K562 (cell line): ENCODE data around the gene NCOA1. TPM values are rescaled to one million over a fixed set of nuclear protein-coding genes. Genes with fewer than 3 reads are reported as not detected.
A peak's percentile ranks its signal among the peaks of the same experiment; 100 is the strongest.

Experiments
- BRF2 ChIP-seq: IDR thresholded peaks from 3 replicates; pipeline ENCODE4 v1.6.1; 2011; ENCODE audit warnings: borderline replicate concordance, mild to moderate bottlenecking; ENCODE audit not compliant: insufficient read length, insufficient read depth
- CBX1 ChIP-seq: sonication (generic); IDR thresholded peaks from 2 replicates; pipeline ENCODE4 v1.6.1; 2016; ENCODE audit warnings: antibody characterized with exemption, low read depth, mild to moderate bottlenecking
- CBX5 ChIP-seq: IDR thresholded peaks from 2 replicates; pipeline ENCODE4 v1.6.1; 2014; ENCODE audit warnings: low read depth, borderline replicate concordance
- CXXC5 ChIP-seq: fragments of 250-450 bp; sonication (Bioruptor Pico); IDR thresholded peaks from 2 replicates; pipeline ENCODE4 v1.8.0; 2022; ENCODE audit warnings: inconsistent platforms, mild to moderate bottlenecking, moderate library complexity
- EP300 ChIP-seq: IDR thresholded peaks from 2 replicates; pipeline ENCODE4 v1.6.1; 2012; ENCODE audit warnings: low read length, improper control_type of control experiment
- HCFC1 ChIP-seq: IDR thresholded peaks from 2 replicates; pipeline ENCODE4 v1.6.1; 2012; ENCODE audit warnings: low read depth, low read length, improper control_type of control experiment
- JUND ChIP-seq, 2 experiments: IDR thresholded peaks; 2 replicates in 1 of 2; 3 replicates in 1 of 2; pipeline ENCODE4 v1.6.1; 2011; ENCODE audit warnings: borderline replicate concordance in 2 of 2, low read depth in 2 of 2, low read length in 2 of 2, improper control_type of control experiment in 1 of 2, missing biosample characterization in 1 of 2, missing genetic modification characterization in 1 of 2, missing genetic modification reagents in 1 of 2
- L3MBTL2 ChIP-seq: fragments of 450-650 bp; IDR thresholded peaks from 2 replicates; pipeline ENCODE4 v1.6.1; 2016; ENCODE audit warnings: mild to moderate bottlenecking, moderate library complexity
- PML ChIP-seq: IDR thresholded peaks from 2 replicates; pipeline ENCODE4 v1.6.1; 2012; ENCODE audit warnings: low read length, inconsistent platforms
- POLR2AphosphoS2 ChIP-seq: IDR thresholded peaks from 2 replicates; pipeline ENCODE4 v1.6.1; 2012; ENCODE audit warnings: low read length, improper control_type of control experiment
- POLR2AphosphoS5 ChIP-seq: IDR thresholded peaks from 2 replicates; pipeline ENCODE4 v1.6.1; 2011; ENCODE audit warnings: mild to moderate bottlenecking, low read depth, low read length, moderate library complexity; ENCODE audit not compliant: control insufficient read depth, insufficient read depth
- RCOR1 ChIP-seq, 2 experiments: IDR thresholded peaks; 2 replicates each; pipeline ENCODE4 v1.6.1; 2012; ENCODE audit warnings: low read depth in 2 of 2, low read length in 2 of 2, borderline replicate concordance in 1 of 2, improper control_type of control experiment in 1 of 2
- SFPQ ChIP-seq: fragments of 200-400 bp; formaldehyde crosslinking; IDR thresholded peaks from 2 replicates; pipeline ENCODE4 v1.6.1; 2017; ENCODE audit warnings: mild to moderate bottlenecking, low read depth, low read length, moderate library complexity
- SOX6 ChIP-seq: fragments of 450-650 bp; IDR thresholded peaks from 2 replicates; pipeline ENCODE4 v1.6.1; 2014; ENCODE audit warnings: mild to moderate bottlenecking
- ZFP30 ChIP-seq: fragments of 250-450 bp; sonication (Bioruptor Pico); IDR thresholded peaks from 2 replicates; pipeline ENCODE4 v1.8.0; 2022; ENCODE audit warnings: moderate library complexity, mild to moderate bottlenecking, inconsistent platforms, borderline replicate concordance
- ZNF282 ChIP-seq: sonication (generic); formaldehyde crosslinking; IDR thresholded peaks from 2 replicates; pipeline ENCODE4 v1.8.1; 2023; ENCODE audit warnings: missing genetic modification reagents
- ZNF395 ChIP-seq: fragments of 200-800 bp; sonication (Bioruptor generic); IDR thresholded peaks from 2 replicates; pipeline ENCODE4 v1.6.1; 2017; ENCODE audit warnings: missing genetic modification characterization, missing compliant biosample characterization
- polyA plus RNA-seq, 8 experiments: library from polyadenylated mRNA; depleted of rRNA in 4 of 8; stranded (reverse) in 5 of 8; unstranded in 3 of 8; fragments of >200 nt; fragmentation: Nextera tagmentation in 2 of 8; fragmentation: Illumina TruSeq in 1 of 8; extraction: Ambion mirVana in 2 of 8; extraction: Trizol in 1 of 8; gene quantifications; 2 replicates each; pipeline versions ENCODE4 v1.2.1 to v1.2.3, GENCODE V29; 2011 to 2014; ENCODE audit warnings: inconsistent platforms in 1 of 8, missing spikeins in 1 of 8
- total RNA-seq, 7 experiments: library from RNA; depleted of rRNA in 6 of 7; stranded (reverse); fragments of >200 nt in 6 of 7; fragmentation: Illumina TruSeq in 2 of 7; extraction: Trizol in 2 of 7; gene quantifications; 2 replicates each; pipeline versions ENCODE4 v1.2.1 to v1.2.3, GENCODE V29; 2011 to 2021; ENCODE audit warnings: low replicate concordance in 1 of 7
- TF ChIP-seq, protein P1 (sequence below): fragments of 450-650 bp; IDR thresholded peaks from 2 replicates; pipeline ENCODE4 v1.6.1; 2016; ENCODE audit warnings: borderline replicate concordance
- TF ChIP-seq, protein P2 (sequence below): fragments of 250-450 bp; sonication (Bioruptor Pico); IDR thresholded peaks from 2 replicates; pipeline ENCODE4 v1.6.1; 2021; ENCODE audit warnings: mild to moderate bottlenecking
- TF ChIP-seq, protein P3 (sequence below): fragments of 450-650 bp; IDR thresholded peaks from 2 replicates; pipeline ENCODE4 v1.6.1; 2016; ENCODE audit warnings: antibody characterized with exemption

The NCOA1 gene
- total and polyA plus RNA-seq, 9 of the 15 experiments (the other 6 are each of a cell fraction or from before 2014, with no cell fraction given) = 4.9 to 25.7 (median 17.0) TPM

GRCh38 chr2:24588294-24588693 is 97.2 kb downstream of the NCOA1 start (continued):
- TF ChIP-seq ZNF395 (CRISPR knock-in tag) (no peak), SFPQ (no peak), JUND (IDR thresholded peaks at IDR 0.05; ENCODE audit: borderline replicate concordance, low read depth, low read length) (no peak), JUND (tag; IDR thresholded peaks at IDR 0.05; ENCODE audit: borderline replicate concordance, low read depth, low read length) (no peak), EP300 (no peak; the same call in 1 of the 2 replicates), ZNF282 (CRISPR knock-in tag) (no peak), POLR2AphosphoS5 (peak; percentile 23; the same call in 1 of the 2 replicates), POLR2AphosphoS2 (no peak), PML (no peak), CXXC5 (CRISPR knock-in tag) (0 out of 2 replicates have a peak, but pooled peaks have one; percentile 36), HCFC1 (no peak), L3MBTL2 (no peak), ZFP30 (CRISPR knock-in tag) (no peak), CBX1 (no peak), RCOR1 (IDR thresholded peaks at IDR 0.05; ENCODE audit: borderline replicate concordance in 1 of 2, low read depth in 2 of 2, low read length in 2 of 2) (peak in 1 of 2 experiments; percentile 49; a peak in 1 of 4 replicates), SOX6 (peak; percentile 66), CBX5 (no peak), BRF2 (no peak)
- TF ChIP-seq, protein P1, sequence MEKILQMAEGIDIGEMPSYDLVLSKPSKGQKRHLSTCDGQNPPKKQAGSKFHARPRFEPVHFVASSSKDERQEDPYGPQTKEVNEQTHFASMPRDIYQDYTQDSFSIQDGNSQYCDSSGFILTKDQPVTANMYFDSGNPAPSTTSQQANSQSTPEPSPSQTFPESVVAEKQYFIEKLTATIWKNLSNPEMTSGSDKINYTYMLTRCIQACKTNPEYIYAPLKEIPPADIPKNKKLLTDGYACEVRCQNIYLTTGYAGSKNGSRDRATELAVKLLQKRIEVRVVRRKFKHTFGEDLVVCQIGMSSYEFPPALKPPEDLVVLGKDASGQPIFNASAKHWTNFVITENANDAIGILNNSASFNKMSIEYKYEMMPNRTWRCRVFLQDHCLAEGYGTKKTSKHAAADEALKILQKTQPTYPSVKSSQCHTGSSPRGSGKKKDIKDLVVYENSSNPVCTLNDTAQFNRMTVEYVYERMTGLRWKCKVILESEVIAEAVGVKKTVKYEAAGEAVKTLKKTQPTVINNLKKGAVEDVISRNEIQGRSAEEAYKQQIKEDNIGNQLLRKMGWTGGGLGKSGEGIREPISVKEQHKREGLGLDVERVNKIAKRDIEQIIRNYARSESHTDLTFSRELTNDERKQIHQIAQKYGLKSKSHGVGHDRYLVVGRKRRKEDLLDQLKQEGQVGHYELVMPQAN = no peak
- TF ChIP-seq, protein P2, sequence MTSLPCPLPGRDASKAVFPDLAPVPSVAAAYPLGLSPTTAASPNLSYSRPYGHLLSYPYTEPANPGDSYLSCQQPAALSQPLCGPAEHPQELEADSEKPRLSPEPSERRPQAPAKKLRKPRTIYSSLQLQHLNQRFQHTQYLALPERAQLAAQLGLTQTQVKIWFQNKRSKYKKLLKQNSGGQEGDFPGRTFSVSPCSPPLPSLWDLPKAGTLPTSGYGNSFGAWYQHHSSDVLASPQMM (CRISPR knock-in tag) = no peak
- TF ChIP-seq, protein P3, sequence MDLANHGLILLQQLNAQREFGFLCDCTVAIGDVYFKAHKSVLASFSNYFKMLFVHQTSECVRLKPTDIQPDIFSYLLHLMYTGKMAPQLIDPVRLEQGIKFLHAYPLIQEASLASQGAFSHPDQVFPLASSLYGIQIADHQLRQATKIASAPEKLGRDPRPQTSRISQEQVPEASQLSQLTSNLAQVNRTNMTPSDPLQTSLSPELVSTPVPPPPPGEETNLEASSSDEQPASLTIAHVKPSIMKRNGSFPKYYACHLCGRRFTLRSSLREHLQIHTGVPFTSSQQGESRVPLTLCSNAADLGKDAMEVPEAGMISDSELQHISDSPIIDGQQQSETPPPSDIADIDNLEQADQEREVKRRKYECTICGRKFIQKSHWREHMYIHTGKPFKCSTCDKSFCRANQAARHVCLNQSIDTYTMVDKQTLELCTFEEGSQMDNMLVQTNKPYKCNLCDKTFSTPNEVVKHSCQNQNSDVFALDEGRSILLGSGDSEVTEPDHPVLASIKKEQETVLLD = no peak
